NCI-H2029 treated with DMSO at 0.1 percent for 48 hours (cell line): ENCODE measurements around the gene RGS9BP.
"Not testable (repeated sequence)": the region's sequence is repeated elsewhere in the genome, so short reads cannot be mapped to it uniquely, and the experiment has no call there.

Experiments used
- DNase-seq: peaks from one replicate; lab custom pipeline; 2025; lab: John Stamatoyannopoulos, UW

Gene RGS9BP

DNA sequence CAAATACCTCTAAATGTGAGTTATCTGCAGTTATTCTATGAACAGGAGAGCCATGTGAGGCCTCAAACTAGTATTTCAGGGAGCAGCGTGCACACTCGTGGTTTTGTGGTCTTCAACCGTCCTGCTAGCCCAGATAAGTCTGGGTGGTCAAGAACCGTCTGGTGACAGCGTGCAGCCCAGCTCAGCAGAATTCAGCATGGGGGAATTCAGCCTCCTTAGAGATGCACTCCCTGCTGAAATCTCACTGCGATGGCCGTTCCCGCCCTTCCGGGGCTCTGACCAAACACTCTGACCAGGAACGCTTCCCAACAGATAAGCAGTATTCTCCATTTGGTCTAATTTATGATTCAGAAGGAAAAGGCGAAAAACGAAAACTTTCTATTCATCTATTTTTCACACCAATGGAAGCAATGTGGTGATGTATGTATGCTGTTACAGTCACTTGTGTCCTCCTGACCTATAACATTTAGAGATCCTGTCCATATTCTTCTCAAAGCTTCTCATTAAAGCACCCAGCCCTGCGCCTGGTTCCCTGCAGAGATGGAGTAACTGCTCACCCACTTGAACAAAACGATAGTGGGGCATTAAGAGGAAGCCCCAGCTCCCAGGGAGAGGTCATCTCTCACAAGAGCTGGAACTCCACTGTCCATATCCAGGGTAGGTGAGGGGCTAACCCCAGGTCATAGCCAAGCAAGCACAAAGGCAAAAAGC lies 3.6 kb upstream of the RGS9BP start:
- DNase-seq: no peak

DNA sequence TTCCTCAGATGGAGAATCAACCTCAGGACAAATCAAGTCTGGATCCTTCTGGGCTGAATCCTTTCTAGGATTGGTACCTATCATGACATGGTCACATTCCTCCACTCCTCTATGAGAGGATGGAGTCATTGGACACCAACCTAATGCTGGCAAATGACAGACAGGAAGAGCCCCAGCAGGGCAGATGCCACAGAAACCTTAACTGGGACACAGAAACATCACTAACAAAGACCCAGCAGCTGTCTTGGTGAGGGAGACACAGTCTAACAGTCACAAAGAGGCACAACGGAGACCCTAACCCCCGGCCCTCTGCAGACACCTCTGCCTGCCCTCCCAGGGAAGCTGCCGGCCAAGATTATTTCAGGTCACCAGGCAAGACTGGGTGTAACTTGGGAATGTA lies 2.8 kb upstream of the RGS9BP start:
- no peak for DNase-seq

GRCh38 chr19:32673573-32673972 lies 2.1 kb upstream of the RGS9BP start:
- DNase-seq: no peak

- no peak for DNase-seq
Observed at GRCh38 chr19:32674153-32674930, 1.3 kb upstream of the RGS9BP start.

- DNase-seq: peak; percentile 93
Observed at GRCh38 chr19:32674931-32675719, 523 bp upstream of the RGS9BP start, which contains the start of gene ANKRD27. Gene ANKRD27, minus strand, starts transcription at chr19:32675180. Its CDS starts 16,165 bp downstream, at chr19:32659015.

DNA sequence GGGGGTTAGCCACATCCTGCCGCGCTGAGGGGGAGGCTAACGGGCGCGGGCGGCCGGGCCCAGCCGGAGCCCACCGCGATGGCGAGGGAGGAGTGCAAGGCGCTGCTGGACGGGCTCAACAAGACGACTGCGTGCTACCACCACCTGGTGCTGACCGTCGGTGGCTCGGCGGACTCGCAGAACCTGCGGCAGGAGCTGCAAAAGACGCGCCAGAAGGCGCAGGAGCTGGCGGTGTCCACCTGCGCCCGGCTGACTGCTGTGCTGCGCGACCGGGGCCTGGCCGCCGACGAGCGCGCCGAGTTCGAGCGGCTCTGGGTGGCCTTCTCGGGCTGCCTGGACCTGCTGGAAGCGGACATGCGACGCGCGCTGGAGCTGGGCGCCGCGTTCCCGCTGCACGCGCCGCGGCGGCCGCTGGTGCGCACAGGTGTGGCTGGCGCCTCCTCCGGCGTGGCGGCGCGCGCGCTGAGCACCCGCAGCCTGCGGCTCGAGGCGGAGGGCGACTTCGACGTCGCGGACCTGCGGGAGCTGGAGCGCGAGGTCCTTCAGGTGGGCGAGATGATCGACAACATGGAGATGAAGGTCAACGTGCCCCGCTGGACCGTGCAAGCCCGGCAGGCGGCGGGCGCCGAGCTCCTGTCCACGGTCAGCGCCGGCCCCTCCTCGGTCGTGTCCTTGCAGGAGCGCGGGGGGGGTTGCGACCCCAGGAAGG lies 692 bp downstream of the RGS9BP start:
- no peak for DNase-seq

DNA sequence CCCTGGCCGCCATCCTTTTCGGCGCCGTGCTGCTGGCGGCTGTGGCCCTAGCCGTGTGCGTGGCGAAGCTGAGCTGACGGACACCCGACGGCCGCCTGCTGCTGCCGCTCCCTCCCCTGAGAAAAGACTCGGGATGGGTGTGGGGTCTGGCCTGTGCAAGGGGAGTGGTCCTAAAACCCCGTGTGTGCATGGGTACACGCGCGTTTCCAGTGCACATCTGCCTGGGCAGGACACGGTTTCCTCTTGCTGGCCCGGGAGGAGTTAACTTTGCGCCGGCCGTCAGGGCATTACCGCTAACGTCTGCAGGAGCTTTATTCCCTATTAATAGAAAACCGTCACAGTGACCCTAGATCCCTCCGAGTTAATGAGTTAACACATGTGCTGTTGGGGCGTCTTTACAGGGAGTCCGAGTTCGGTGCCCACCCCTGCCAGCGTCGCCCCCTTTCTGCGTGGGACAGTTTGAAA lies 1.3 kb downstream of the RGS9BP start:
- DNase-seq: no peak

DNA sequence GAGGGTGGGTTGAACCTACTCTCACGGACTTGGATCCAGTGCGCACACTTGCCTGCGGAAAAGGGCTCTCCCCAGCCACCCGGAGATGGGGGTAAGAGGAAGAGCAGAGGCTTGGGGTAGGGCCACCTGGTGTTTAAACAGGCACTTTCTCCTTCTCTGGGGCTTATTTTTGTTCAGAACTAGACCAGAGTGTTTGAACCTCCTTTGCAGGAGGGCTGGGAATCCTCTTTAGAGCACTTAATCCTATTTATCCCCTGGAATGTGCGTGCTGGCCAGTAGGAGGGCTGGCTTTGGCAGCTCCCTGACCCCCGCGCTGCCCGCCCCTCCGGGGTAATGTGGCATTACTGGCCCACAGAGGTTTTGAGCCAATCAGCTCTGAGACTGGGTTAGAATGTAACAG lies 2.0 kb downstream of the RGS9BP start:
- DNase-seq: no peak

DNA sequence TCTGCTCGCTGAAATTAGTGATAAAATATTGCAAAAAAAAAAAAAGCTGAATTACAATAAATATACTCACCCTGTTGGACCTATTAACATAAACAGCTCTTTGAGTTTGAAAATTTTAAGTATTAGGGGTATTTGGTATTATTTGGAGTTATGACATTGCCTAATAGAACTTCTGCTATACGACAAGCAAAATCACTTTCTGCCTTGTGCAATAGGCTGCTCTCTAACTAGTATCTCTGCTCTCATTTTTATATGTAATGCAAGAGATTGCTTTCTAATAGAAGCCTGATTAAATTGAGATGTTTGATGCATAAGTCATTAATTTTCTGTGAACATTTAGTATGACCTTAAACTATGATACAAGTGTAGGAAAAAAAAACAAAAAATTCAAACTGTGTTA lies 5.3 kb downstream of the RGS9BP start:
- no peak for DNase-seq

DNA sequence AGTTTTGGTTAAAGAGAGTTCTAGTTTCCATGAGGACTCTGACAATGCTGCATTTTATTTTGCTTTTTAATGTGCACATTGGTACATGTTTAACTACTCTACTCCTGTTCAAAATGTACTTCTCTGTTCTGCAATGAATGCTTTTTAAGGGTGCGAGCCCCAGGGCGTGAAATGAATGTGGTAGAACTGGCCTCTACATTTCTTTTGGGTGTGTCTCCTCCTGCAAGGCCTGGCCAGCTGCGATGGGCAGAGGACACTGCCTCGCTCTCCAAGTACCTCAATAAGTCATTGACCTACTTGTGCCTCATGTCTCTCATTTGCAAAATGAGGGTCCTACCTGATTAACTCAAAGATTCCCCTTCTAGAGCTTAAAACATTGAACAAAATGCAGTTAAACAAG lies 6.7 kb downstream of the RGS9BP start:
- DNase-seq: no peak

- no peak for DNase-seq
Observed at GRCh38 chr19:32686847-32687475, 11.3 kb downstream of the RGS9BP start.

DNA sequence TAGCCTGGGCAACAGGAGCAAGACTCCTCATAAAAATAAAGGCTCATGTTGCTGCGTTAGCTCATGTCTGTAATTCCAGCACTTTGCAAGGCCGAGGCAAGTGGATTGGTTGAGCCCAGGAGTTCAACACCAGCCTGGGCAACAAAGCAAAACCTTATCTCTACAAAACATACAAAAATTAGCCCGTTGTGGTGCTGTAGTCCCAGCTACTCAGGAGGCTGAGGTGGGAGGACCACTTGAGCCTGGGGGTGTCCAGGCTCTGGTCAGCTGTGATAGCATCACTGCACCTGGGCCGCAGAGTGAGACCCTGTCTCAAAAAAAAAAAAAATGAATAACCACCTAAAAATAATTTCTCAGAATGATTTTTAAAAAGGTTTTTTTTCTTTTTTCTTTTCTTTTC lies 12.0 kb downstream of the RGS9BP start:
- DNase-seq: no peak

DNA sequence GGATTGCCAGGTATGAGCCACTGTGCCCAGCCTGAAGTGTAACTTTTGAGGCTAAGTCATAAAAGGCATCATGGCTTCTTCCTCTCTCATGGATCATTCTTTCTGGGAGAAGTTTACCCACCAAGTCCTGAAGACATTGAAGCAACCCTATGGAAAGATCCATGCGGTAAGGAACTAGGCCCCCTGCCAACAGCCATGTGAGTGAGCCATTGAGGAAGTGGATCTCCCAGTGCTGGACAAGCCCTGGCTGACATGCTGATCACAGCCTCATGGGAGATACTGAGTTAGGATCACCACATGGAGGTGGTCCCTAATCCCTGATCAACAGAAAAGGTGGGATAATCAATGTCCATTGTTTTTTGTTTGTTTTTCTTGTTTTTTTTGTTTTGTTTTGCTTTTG lies 12.7 kb downstream of the RGS9BP start:
- DNase-seq: no peak

DNA sequence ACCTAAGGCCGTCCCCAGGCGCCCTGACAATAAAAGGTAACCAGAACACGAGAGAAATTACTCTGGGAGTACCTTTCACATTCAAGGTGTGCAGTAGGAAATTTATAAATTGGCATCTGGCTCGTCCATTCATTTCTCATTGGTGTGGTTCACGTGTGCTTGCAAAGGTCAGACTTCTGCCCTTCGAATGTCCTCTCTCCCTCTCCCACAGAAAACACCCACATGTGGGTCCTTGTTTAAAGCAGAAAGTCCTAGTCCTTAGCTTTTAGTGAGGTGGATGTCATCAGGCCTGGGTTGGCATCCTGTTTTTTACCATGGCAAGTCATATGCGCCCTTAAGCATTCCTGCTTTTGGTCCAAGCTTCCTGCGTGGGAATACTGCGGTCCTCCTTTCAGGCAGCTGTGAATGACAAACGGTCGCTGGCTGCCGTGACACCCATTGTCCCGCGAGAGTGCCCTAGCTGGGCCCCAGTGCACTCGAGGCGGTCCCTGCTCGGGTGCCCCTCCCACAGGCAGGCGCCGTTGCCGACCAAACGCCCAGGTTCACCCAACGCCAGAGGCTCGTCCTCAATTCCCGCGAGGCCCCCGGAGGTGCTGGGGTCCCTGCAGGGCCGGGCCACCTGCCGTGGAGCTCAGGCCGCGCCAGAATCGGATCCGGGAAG lies 15.8 kb downstream of the RGS9BP start, which contains the start of gene NUDT19:
TSS of gene NUDT19 (plus strand) at position 531 of the 661 bp plus-strand sequence. CDS start 140 bp downstream, outside the sequence.
- peak; percentile 36 for DNase-seq

GRCh38 chr19:32691952-32692726 lies 16.5 kb downstream of the RGS9BP start:
- DNase-seq: no peak

GRCh38 chr19:32692727-32693061 lies 17.0 kb downstream of the RGS9BP start:
- DNase-seq: no peak

DNA sequence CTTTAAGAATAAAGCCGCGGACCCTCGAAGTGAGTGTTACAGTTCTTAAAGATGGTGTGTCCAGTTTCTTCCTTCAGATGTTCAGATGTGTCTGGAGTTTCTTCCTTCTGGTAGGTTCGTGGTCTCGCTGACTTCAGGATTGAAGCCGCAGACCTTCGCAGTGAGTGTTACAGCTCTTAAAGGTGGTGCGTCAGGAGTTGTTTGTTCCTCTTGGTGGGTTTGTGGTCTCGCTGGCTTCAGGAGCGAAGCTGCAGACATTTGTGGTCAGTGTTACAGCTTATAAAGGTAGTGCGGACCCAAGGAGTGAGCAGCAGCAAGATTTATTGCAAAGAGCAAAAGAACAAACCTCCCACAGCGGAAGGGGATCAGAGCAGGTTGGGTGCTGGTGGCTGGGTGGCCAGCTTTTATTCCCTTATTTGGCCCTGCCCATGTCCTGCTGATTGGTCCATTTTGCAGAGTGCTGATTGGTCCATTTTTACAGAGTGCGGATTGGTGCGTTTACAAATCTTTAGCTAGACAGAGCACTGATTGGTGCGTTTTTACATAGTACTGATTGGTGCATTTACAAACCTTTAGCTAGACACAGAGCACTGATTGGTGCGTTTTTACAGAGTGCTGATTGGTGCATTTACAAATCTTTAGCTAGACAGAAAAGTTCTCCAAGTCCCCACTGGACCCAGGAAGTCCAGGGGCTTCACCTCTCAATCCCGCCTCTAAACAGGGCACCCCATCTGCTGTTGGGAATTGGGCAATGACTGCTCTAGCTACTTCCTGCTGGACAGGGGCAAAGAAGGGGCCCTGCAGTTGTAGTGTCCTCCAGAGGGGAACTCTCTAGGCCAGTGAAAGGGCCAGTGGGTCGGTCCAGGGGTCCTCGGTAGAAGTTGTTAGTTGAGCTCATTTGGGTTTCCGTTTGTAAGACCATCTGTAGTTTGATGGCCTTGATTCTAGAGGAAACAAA lies 17.8 kb downstream of the RGS9BP start:
- not testable (repeated sequence) for DNase-seq

- not testable (repeated sequence) for DNase-seq
Observed at GRCh38 chr19:32694316-32694715, 18.7 kb downstream of the RGS9BP start.

DNA sequence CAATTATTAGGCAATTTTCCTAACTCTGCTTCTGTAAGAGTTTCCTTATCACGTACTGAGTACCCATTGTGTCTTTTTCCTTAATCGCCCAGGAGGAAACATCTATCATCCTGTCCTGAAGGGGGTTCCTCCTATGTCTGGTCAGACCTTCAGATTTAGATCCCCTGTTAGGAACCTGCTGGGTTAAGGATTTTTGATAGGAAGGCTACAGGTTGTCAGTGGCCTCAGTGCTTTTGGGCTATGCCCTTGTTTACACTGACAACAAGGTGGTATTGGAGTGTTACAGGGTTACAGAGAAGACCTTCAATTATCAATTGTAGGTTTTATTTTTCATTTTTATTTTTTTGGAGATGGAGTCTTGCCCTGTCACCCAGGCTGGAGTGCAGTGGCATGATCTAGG lies 19.2 kb downstream of the RGS9BP start:
- DNase-seq: not testable (repeated sequence)
